HEK293 (cell line): ENCODE data around the gene MACROD1.

Experiments used
- CTCF ChIA-PET: fragments of 350-600 bp; formaldehyde crosslinking; extraction: SDS; loops from one replicate; lab custom pipeline; 2021; ENCODE audit warnings: antibody characterized with exemption; lab: Yijun Ruan, JAX
- POLR2A ChIA-PET: fragments of 300-600 bp; formaldehyde crosslinking; extraction: SDS; loops from one replicate; lab custom pipeline; 2020; ENCODE audit warnings: antibody characterized with exemption, inconsistent platforms; lab: Yijun Ruan, JAX
- H3K27ac ChIP-seq: fragments of 200-500 bp; sonication (Bioruptor generic); 2 replicates; pipeline ENCODE4 v1.5.1; 2014; ENCODE audit warnings: low read depth, low read length, control low read depth, inconsistent platforms; ENCODE audit errors: extremely low read depth
- H3K36me3 ChIP-seq, 2 experiments: fragments of 200-500 bp in 1 of 2; sonication (Bioruptor generic) in 1 of 2; 1 replicate in 1 of 2; 2 replicates in 1 of 2; pipeline ENCODE4 v1.5.1; 2014 to 2017; ENCODE audit warnings: inconsistent platforms in 2 of 2, low read length in 2 of 2; ENCODE audit not compliant: control insufficient read depth in 2 of 2, insufficient read depth in 1 of 2
- H3K4me1 ChIP-seq: fragments of 200-500 bp; sonication (Bioruptor generic); 2 replicates; pipeline ENCODE4 v1.5.1; 2014; ENCODE audit warnings: mild to moderate bottlenecking, low read length, inconsistent platforms; ENCODE audit not compliant: control insufficient read depth, insufficient read depth
- H3K4me3 ChIP-seq: 2 replicates; pipeline ENCODE4 v1.5.1; 2011; ENCODE audit warnings: low read depth, mild to moderate bottlenecking, control low read depth, low read length, moderate library complexity
- H3K9me3 ChIP-seq: fragments of 200-500 bp; sonication (Bioruptor generic); 2 replicates; pipeline ENCODE4 v1.5.1; 2014; ENCODE audit warnings: low read depth, low read length, inconsistent platforms; ENCODE audit not compliant: control insufficient read depth, insufficient read depth
- BCL11B ChIP-seq: fragments of 450-650 bp; formaldehyde crosslinking; IDR thresholded peaks from 2 replicates; pipeline ENCODE4 v1.5.1; 2016; ENCODE audit warnings: low read depth, missing biosample characterization, missing genetic modification characterization
- KLF9 ChIP-seq: fragments of 450-650 bp; formaldehyde crosslinking; IDR thresholded peaks from 2 replicates; pipeline ENCODE4 v1.5.1; 2016; ENCODE audit warnings: missing biosample characterization, missing genetic modification characterization, low read depth
- REST ChIP-seq: fragments of 450-650 bp; formaldehyde crosslinking; IDR thresholded peaks from 2 replicates; pipeline ENCODE4 v1.5.1; 2016; ENCODE audit warnings: missing biosample characterization, missing genetic modification characterization
- SP7 ChIP-seq: fragments of 450-650 bp; formaldehyde crosslinking; IDR thresholded peaks from 2 replicates; pipeline ENCODE4 v1.5.1; 2016; ENCODE audit warnings: missing biosample characterization, missing genetic modification characterization
- ZBTB10 ChIP-seq: fragments of 450-650 bp; formaldehyde crosslinking; IDR thresholded peaks from 2 replicates; pipeline ENCODE4 v1.5.1; 2016; ENCODE audit warnings: missing biosample characterization, missing genetic modification characterization
- ZBTB8A ChIP-seq: fragments of 450-650 bp; formaldehyde crosslinking; IDR thresholded peaks from 2 replicates; pipeline ENCODE4 v1.5.1; 2016; ENCODE audit warnings: missing biosample characterization, missing genetic modification characterization
- ZNF132 ChIP-seq: fragments of 450-650 bp; formaldehyde crosslinking; IDR thresholded peaks from 2 replicates; pipeline ENCODE4 v1.5.1; 2017; ENCODE audit warnings: missing biosample characterization, missing genetic modification characterization, borderline replicate concordance
- ZNF214 ChIP-seq: fragments of 450-650 bp; formaldehyde crosslinking; IDR thresholded peaks from 2 replicates; pipeline ENCODE4 v1.5.1; 2017; ENCODE audit warnings: missing biosample characterization, mild to moderate bottlenecking, missing genetic modification characterization, borderline replicate concordance
- ZNF24 ChIP-seq: fragments of 450-650 bp; formaldehyde crosslinking; IDR thresholded peaks from 2 replicates; pipeline ENCODE4 v1.5.1; 2016; ENCODE audit warnings: missing biosample characterization, missing genetic modification characterization
- ZNF548 ChIP-seq: fragments of 450-650 bp; formaldehyde crosslinking; IDR thresholded peaks from 2 replicates; pipeline ENCODE4 v1.5.1; 2016; ENCODE audit warnings: missing biosample characterization, missing genetic modification characterization
- ZNF558 ChIP-seq: fragments of 450-650 bp; formaldehyde crosslinking; IDR thresholded peaks from 2 replicates; pipeline ENCODE4 v1.5.1; 2016; ENCODE audit warnings: missing biosample characterization, missing genetic modification characterization
- ZNF571 ChIP-seq: fragments of 450-650 bp; formaldehyde crosslinking; IDR thresholded peaks from 2 replicates; pipeline ENCODE4 v1.5.0; 2017; ENCODE audit warnings: missing biosample characterization, missing genetic modification characterization
- ZNF585B ChIP-seq: fragments of 450-650 bp; formaldehyde crosslinking; IDR thresholded peaks from 2 replicates; pipeline ENCODE4 v1.5.1; 2016; ENCODE audit warnings: missing biosample characterization, missing genetic modification characterization
- ZNF624 ChIP-seq: fragments of 450-650 bp; formaldehyde crosslinking; IDR thresholded peaks from 2 replicates; pipeline ENCODE4 v1.5.1; 2017; ENCODE audit warnings: missing biosample characterization, missing genetic modification characterization
- ZSCAN18 ChIP-seq: fragments of 450-650 bp; formaldehyde crosslinking; IDR thresholded peaks from 2 replicates; pipeline ENCODE4 v1.5.1; 2016; ENCODE audit warnings: missing biosample characterization, missing genetic modification characterization
- TF ChIP-seq, protein P1 (sequence below): fragments of 450-650 bp; formaldehyde crosslinking; IDR thresholded peaks from 2 replicates; pipeline ENCODE4 v1.5.1; 2016; ENCODE audit warnings: missing biosample characterization, missing genetic modification characterization
- TF ChIP-seq, protein P2 (sequence below): fragments of 450-650 bp; formaldehyde crosslinking; IDR thresholded peaks from 2 replicates; pipeline ENCODE4 v1.5.1; 2017; ENCODE audit warnings: missing biosample characterization, missing genetic modification characterization
- TF ChIP-seq, protein P3 (sequence below): fragments of 450-650 bp; formaldehyde crosslinking; IDR thresholded peaks from 2 replicates; pipeline ENCODE4 v1.5.1; 2016; ENCODE audit warnings: missing biosample characterization, missing genetic modification characterization
- TF ChIP-seq, protein P4 (sequence below): fragments of 450-650 bp; formaldehyde crosslinking; IDR thresholded peaks from 2 replicates; pipeline ENCODE4 v1.5.0; 2017; ENCODE audit warnings: missing biosample characterization, missing genetic modification characterization, borderline replicate concordance

MACROD1 gene

GRCh38 chr11:64185693-64186491 lies 20.0 kb upstream of the MACROD1 start, which contains the start of gene STIP1 (continued):
- TF ChIP-seq REST (tag by site-specific recombination) (no peak), ZNF24 (tag by site-specific recombination) (no peak), BCL11B (no peak)
- TF ChIP-seq, protein P1, sequence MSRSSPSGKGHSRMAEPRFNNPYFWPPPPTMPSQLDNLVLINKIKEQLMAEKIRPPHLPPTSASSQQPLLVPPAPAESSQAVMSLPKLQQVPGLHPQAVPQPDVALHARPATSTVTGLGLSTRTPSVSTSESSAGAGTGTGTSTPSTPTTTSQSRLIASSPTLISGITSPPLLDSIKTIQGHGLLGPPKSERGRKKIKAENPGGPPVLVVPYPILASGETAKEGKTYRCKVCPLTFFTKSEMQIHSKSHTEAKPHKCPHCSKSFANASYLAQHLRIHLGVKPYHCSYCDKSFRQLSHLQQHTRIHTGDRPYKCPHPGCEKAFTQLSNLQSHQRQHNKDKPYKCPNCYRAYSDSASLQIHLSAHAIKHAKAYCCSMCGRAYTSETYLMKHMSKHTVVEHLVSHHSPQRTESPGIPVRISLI (tag by site-specific recombination) = no peak
- TF ChIP-seq, protein P2, sequence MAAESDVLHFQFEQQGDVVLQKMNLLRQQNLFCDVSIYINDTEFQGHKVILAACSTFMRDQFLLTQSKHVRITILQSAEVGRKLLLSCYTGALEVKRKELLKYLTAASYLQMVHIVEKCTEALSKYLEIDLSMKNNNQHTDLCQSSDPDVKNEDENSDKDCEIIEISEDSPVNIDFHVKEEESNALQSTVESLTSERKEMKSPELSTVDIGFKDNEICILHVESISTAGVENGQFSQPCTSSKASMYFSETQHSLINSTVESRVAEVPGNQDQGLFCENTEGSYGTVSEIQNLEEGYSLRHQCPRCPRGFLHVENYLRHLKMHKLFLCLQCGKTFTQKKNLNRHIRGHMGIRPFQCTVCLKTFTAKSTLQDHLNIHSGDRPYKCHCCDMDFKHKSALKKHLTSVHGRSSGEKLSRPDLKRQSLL (tag by site-specific recombination) = peak; percentile 13; the same call in 1 of the 2 replicates
- TF ChIP-seq, protein P3, sequence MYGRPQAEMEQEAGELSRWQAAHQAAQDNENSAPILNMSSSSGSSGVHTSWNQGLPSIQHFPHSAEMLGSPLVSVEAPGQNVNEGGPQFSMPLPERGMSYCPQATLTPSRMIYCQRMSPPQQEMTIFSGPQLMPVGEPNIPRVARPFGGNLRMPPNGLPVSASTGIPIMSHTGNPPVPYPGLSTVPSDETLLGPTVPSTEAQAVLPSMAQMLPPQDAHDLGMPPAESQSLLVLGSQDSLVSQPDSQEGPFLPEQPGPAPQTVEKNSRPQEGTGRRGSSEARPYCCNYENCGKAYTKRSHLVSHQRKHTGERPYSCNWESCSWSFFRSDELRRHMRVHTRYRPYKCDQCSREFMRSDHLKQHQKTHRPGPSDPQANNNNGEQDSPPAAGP (tag by site-specific recombination) = no peak

- CTCF ChIA-PET = interaction anchor here (0.6 to 4.0 kb wide), 4 partner anchors 16 to 146 kb away, joined by 3 to 31 read pairs (median 3); partner anchors contain the start of gene FERMT3
- H3K36me3 ChIP-seq = peaks cover 4 to 17% of the 10 kb centered on the region in 2 experiments; a peak in 2 of 3 replicates
- POLR2A ChIA-PET = interaction anchor here (0.6 to 3.0 kb wide), 36 partner anchors 10 to 1611 kb away, joined by 3 to 32 read pairs (median 5); partner anchors contain the start of genes BAD, COX8A, EEF1G and ESRRA
- peaks cover 3% of the 10 kb centered on the region; the same call in 1 of the 2 replicates for H3K4me1 ChIP-seq
- H3K4me3 ChIP-seq = peak overlapping the region; percentile 75
- H3K27ac ChIP-seq = peak overlapping the region; percentile 82
- no peaks in the 10 kb centered on the region for H3K9me3 ChIP-seq
- TF ChIP-seq ZNF132 (no peak), ZBTB10 (tag by site-specific recombination) (no peak), SP7 (tag by site-specific recombination) (peak; percentile 68), ZNF624 (tag by site-specific recombination) (peak; percentile 16; the same call in 1 of the 2 replicates), ZNF558 (tag by site-specific recombination) (no peak), ZBTB8A (peak; percentile 58; the same call in 1 of the 2 replicates), ZNF548 (tag by site-specific recombination) (no peak), ZNF571 (tag by site-specific recombination) (no peak), KLF9 (peak; percentile 55), ZSCAN18 (tag by site-specific recombination) (no peak), ZNF585B (tag by site-specific recombination) (no peak), ZNF214 (tag by site-specific recombination) (no peak)
- TF ChIP-seq, protein P4, sequence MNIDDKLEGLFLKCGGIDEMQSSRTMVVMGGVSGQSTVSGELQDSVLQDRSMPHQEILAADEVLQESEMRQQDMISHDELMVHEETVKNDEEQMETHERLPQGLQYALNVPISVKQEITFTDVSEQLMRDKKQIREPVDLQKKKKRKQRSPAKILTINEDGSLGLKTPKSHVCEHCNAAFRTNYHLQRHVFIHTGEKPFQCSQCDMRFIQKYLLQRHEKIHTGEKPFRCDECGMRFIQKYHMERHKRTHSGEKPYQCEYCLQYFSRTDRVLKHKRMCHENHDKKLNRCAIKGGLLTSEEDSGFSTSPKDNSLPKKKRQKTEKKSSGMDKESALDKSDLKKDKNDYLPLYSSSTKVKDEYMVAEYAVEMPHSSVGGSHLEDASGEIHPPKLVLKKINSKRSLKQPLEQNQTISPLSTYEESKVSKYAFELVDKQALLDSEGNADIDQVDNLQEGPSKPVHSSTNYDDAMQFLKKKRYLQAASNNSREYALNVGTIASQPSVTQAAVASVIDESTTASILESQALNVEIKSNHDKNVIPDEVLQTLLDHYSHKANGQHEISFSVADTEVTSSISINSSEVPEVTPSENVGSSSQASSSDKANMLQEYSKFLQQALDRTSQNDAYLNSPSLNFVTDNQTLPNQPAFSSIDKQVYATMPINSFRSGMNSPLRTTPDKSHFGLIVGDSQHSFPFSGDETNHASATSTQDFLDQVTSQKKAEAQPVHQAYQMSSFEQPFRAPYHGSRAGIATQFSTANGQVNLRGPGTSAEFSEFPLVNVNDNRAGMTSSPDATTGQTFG (tag by site-specific recombination) = no peak
Observed at GRCh38 chr11:64185175-64185692, 19.3 kb upstream of the MACROD1 start.
